Right lung (tissue), 10 donors: ENCODE data around the gene CRHR1. TPM values are rescaled to one million over a fixed set of nuclear protein-coding genes. Genes with fewer than 3 reads are reported as not detected.
"Not testable (repeated sequence)": the region's sequence is repeated elsewhere in the genome, so short reads cannot be mapped to it uniquely, and the experiment has no call there.

Experiments
- DNase-seq, 2 donors: peaks; one replicate each; pipeline ENCODE4 v3.0.0-alpha.2; 2013
- long read RNA-seq, 8 donors: transcript quantifications; one replicate each; lab custom pipeline, GENCODE V29; 2026
- polyA plus RNA-seq, 5 donors: library from polyadenylated mRNA; unstranded; fragments of 120-200 nt; gene quantifications; one replicate each; pipeline versions ENCODE4 v1.2.1 to v1.2.3, GENCODE V29; 2013; ENCODE audit warnings: inconsistent platforms in 1 of 5, low replicate concordance in 1 of 5; ENCODE audit not compliant: insufficient read length in 5 of 5, insufficient read depth in 1 of 5

The CRHR1 gene
- under 1 TPM in 1 of 5 donors, not detected in 4; 0.17 TPM for polyA plus RNA-seq
- long read RNA-seq, donor 1 = 0 reads
- long read RNA-seq, donor 2 = 0 reads
- long read RNA-seq, donor 3 = 0 reads
- long read RNA-seq, donor 4 = 0 reads
- long read RNA-seq, donor 5 = 0 reads
- long read RNA-seq, donor 6 = 0 reads
- long read RNA-seq, donor 7 = 0 reads
- long read RNA-seq, donor 8 = 0 reads

DNA sequence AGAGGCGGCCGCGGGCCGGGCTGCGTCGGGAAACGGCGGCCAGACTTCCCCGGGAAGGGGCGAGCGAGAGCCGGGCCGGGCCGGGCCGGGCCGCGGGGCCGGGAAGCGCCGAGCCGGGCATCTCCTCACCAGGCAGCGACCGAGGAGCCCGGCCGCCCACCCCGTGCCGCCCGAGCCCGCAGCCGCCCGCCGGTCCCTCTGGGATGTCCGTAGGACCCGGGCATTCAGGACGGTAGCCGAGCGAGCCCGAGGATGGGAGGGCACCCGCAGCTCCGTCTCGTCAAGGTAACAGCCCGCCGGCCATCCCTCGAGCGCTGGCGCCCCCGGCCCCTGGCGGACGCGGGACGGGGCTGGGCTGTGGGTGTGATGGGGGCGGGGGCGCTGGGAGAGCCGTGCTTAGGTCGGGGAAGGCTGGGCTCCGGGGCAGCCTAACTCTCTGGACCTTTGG, at the start of gene CRHR1:
TSS of gene CRHR1 (plus strand) at position 28 of the 448 bp plus-strand sequence. CDS start at position 253, 225 bp downstream.
- no peak for DNase-seq

DNA sequence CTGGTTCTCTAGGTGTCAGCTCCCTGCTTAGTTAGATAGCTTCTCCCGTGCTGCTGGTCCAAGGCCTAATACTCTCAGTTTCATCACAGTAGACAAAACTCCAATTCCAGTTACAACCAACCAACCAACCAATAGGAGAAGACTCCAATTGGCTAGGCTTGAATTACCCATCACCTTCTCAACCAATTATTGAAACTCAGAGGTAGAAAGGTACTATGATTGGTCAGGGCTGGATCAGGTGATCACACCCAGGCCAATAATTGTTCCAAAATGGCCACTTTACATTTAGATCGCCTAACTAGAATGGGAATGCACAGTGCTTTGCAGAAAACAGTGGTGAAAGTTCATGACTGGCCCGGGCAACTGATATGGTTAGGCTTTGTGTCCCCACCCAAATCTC, 49.5 kb upstream of the CRHR1 start:
- no peak for DNase-seq

DNA sequence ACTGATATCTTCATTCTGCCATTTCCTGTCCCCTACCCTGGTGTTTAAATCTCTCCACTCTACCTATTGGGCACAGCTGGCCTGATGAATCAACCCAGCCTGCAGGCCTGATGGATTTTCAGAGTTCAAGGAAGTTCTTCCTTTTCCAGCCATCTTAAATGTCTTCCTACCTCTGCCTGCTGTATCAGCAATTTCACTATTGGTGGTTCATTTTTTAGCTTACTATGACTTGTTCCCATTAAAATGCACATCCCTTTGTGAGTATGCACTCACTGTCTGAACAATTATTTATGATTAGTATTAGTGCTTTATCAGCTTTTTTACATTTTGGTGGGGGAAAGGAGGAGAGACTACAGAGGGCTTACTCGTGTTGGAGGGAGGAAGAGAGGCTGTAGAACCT, 48.6 kb upstream of the CRHR1 start:
- DNase-seq = no peak

DNA sequence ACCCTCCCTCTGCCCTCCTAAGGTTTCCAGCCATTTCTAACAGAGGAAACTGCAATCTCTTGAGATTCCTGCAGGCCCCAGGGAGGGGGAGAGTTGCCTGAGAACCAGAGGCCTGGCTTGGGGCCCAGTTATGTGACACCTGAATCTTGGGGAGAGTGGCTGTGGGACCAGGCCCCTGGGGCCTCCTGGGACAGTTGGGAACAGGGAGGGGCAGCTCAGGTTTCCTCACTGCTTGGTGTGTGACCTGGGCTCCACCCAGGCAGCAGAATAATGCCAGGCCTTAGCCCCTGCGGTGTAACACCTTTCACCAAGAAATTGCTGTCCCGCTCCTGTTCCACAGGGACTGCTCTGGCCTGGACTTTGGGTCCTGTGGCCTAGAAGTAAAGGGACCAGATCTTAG, 44.3 kb upstream of the CRHR1 start:
- peak; percentile 42 to 46 for DNase-seq

DNA sequence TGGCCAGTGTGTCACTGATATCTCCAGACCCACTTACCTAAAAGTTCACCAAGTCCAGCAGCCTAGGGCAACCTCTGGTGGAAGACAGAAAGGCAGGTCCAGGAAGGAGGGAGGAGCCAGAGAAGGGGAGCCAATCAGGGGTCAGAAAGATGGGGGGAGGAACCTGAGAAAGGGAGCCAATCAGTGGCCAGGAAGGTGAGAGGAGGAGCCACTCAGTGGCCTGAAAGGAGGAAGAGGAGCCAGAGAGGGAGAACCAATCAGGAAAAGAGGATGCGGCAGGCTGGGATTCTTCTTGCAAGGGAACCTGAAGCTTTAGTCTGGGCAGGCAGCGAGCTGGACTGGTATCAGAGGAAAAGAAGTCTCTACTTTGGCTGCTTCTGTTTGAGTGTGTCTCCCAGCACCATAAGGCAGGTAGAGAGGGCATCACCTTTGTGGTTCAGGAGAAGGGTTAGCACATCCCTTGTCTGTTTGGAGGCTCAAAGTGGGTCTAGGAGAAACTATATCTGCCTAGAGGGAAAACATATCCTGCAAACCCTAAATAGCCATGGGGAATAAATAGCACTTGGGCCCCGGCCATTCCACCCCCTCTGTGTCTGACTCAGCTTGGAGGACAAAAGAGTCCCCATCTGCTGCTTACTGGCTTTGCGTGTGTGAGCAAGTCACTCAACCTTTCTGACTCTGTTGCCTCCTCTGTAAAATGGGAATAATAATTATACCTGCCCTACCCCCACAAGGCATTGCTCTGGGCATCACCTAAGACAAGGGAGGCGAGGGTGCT, 43.4 kb upstream of the CRHR1 start:
- DNase-seq = no peak

DNA sequence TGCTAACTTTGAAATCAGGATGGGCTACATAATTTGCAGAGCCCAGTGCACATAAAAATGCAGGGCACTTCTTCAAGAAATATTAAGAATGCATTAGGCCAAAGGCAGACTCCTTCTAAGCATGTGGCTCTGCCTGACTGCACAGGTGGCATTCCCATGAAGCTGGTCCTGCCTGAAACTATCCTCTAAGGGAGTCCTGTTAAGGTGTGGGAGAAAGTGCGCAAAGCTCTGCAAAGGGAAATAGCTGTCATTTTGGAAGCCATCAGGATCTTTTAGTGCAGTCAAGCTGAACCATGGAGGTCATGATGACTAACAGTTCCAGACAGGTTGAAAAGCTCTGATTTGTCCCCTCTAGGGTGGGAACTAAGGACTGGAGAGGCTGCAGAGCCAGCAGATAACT, 41.9 kb upstream of the CRHR1 start:
- DNase-seq = no peak

DNA sequence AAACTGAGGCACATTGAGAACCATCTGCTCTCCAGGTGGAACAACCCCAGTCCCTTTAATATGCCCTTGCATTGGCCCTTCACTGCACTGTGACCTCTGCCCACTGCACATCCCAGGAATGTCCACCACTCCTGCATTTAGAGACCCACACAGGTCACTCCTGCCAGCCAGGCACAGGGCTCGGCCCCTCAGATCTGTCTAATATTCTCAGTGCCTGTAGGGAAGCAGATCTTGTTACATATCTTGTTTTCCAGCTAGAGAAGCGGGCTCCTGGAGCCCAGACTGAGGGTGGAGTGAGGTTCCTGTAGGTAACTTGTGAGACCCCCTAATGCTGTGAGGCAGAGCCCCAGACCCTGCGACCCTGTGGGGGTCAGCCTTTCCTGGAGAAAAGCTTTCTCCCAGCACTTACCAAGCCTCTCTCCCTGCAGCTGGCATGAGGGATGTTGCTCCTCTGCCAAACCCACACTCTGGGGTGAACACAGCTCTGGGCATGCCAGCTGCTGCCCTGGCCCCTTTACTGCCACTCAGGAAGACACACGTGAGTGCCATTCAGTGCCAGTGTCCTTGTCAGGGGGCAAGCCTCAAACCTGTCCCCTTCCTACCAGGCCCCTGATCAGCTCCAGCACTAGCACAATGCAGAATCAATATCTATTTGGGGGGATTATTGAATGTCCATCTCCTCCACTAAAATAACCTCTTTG, 40.3 kb upstream of the CRHR1 start:
- DNase-seq = no peak

DNA sequence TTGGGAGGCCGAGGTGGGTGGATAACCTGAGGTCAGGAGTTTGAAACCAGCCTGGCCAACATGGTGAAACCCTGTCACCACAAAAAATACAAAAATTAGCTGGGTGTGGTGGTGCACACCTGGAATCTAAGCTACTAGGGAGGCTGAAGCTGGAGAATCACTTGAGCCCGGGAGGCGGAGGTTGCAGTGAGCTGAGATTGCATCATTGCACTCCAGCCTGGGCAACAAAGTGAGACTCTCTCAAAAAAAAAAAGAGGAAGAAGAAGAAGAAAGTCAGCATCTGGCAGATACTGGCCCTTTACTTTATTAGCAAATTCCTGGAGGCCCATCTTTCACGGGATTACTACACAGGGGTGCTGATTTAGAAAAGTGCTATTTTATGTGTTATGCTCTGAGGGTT, 39.3 kb upstream of the CRHR1 start:
- DNase-seq = not testable (repeated sequence)

DNA sequence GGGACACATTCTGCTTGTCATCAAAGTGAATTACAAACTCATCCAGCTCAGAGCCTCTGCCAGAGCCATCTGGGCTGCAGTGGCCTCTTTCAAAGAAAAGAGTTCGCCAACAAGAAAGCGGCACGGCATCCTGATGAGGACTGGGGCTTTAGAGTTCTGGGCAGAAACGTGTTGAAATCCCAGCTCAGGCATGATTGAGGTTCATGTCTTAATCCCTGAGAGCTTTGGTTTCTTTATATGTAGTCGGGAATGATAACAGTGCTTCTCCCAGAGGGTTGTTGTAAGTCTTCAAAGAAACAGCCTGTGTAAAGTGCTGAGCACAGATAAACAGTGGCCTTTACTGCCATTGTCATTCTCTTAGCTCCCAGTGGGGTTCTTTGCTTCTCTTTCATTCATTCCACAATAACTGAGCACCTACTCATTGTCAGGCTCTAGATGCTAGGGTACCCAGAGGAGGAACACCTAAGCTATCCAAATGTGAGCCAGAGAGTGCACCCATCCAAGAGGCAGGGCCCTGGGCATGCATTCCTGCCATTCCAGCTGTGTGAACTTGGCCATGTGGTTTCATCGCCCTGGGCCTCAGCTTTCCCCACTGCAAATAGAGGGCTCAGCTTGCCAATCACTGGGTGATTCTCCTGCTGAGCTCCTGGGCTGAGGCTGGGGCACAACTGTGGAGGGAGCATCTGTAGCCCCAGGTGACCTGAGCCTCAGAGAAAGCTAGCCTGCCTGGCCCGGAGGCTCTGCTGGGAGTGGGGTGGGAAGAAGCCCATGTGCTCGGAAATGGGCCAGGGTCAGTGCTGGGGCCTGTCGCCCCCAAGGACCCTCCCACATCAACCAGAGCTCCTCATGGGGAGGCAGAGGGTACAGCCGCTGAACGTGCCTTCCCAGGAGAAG, 38.3 kb upstream of the CRHR1 start:
- no peak for DNase-seq

DNA sequence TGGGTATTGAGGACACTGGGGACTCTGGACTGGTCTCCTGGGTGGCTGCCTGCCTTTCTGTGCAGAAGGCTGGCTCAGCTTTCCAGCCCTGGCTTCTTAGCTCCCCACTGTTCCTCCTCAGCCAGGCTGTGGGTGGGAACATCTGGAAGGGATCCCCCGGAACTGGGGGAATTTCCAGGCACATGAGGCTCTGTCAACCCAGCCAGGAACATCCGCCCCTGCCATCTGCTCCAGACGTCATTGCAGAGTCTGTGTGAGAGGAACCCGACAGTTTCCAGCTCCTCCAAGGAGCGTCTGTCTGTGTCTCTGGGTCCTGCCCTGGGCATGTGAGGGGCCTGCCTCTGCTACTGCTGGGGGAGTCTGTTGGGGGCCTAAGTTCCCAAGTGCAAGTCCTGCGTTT, 36.2 kb upstream of the CRHR1 start:
- DNase-seq = no peak

DNA sequence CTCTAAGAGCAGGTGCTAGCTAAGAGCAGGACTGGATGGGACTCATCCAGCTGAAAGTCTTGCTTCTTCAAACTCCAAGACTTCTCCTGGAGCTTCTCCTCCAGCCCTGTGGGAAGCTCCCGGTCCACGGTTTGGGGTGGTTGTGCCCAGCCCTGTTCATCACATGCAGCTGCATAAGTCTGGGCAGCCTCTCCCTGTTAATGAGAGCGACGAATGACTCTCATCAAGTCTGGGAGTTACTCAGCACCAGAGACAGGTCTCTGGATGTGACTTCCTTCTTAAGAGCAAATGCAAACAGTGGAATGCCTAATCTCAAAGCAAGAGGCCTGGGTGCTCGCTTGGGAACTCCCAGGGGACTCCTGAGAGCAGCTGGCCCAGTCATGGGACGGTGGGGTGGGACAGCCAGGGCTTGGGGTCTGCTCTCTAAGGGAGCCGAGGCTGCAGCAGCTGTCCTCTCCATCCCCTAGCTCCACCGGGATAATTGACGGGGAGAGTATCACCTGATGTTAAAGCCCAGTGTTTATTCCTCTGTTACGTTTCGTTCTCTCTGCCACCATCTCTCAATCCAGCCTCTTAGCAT, 35.3 kb upstream of the CRHR1 start:
- no peak for DNase-seq

DNA sequence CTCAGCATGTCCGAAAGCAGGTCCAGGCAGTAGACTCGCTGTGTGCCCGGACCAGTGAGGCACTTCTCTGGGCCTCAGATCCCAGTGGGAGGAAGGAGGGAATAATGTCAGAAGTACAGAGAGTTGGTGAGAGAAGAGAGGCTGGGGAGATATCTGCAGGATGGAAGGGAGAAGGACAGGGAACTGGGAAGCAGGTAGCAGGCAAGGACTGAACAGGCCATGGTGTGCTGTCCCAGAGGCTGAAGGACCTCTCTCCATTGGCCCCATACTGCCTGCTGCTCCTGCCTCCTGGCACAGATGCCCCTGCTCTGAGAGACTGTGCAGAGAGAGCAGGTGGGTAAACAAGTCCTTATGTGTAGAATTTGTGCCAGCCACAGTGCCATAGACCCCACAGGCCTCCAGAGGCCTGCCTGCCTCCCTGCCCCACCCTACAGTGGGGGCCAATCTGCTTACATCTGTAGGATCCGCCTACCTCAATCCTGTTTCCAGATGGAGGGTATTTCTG, 34.2 kb upstream of the CRHR1 start:
- no peak for DNase-seq

DNA sequence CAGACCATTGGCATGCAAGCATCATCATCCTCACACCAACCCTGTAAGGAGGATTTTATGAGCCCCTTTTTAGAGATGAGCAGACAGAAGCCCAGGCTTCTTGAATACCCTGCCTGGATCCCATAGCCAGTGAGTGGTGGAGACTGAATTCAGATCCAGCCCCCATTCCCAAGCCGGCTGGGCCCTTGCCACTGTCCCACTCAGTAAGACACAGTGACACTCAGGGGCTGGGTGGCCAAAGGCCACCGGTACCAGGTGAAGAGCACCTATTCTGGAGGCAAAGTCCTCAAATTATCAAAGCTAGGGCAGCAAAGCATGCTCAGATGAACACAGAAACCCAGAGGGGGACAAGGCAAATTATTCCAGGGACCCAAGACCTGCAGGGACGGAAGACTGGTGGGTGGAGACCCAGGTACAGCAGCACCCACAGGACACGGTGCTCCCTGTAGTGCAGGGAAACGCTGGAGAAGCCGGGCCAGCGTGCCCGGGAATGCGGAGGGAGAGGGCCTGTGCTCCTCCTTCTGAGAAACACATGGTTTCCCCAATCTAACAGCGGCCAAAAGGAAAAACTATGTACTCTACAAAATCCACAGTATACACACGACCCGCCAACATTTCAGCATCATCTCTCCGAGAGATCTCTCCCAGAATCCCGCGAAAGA, 33.2 kb upstream of the CRHR1 start:
- DNase-seq = no peak

DNA sequence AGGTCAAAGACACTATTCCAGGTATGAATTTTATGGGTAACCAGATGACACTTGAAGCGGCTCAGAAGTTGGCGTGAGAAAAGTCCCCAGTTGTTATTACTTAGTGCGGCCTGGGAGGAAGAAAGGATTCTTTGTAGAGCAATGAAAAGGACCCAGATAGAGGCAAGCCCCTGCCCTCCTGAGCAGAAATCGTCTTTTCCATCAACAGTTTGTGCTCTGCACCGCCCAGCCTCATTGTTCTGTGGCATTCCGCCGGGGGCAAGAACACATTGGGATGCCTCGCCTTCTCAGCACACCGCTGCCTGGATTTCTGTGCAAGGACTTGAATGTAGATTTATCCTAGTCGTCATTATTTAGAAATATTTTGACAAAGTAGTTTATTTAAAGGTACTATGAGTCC, 32.7 kb upstream of the CRHR1 start:
- DNase-seq = no peak

DNA sequence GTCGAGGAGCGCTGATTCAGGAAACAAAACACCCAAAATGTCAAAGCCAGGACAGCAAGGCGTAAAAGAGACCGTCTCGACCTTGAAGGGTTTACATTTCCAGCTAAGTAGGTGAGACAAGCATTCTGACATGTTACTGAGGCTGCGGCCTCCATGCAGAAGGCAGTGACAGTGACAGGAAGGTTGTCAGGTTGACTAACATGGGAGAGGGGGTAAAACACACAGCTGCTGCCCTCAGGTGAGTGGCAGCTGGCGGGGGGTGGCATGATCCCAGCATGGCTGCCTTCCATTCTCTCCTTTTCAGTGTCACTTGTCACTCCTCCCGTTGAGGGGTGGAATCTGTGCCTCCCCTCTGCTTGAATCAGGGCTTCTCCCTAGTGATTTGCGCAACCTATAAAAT, 31.9 kb upstream of the CRHR1 start:
- no peak for DNase-seq

DNA sequence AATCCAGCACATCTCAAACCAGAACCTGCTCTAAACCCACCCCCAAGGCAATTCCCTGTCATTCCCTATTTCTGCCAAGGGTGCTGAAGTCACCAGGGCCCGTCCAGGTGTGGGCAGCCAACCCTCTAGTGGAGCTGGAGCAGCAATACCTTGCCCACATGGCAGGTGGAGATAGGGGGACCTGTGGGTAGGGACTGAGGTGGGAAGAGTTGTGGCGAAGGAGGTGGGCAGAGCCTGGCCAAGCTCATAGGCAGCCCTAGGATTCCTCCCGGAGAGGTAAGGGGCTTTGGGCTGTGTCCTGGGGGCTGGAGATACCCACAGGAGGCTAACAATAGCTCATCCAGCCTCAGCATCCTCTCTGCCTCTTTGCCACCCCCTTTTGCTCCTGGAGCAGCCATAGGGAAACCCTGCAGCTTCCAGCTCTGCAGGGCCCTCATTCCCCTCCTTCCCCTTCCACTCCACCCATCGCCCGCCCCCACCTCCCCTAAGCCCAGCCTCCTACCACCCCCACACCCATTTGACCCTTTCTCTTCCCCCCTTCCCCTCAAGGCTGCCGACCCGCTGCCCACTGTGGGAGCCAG, 30.4 kb upstream of the CRHR1 start:
- DNase-seq = no peak

DNA sequence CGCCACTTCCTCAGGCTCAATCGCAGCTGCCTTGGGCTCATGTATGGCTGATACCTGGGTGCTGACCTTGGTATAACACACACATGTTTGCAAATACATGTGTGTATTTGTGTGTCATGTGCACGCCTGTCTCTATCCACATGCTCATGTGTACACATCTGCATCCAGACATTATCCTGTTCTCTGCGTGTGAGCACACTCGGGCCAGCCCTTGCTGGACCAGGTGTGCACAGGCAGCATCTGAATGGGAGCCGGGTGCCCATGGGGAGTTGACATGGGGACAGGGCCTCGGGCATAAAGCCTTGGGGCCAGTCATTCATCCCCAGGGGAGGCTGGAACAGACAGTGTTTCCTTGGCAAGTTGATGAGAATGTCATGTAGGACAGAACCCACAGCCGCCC, 29.1 kb upstream of the CRHR1 start:
- no peak for DNase-seq

DNA sequence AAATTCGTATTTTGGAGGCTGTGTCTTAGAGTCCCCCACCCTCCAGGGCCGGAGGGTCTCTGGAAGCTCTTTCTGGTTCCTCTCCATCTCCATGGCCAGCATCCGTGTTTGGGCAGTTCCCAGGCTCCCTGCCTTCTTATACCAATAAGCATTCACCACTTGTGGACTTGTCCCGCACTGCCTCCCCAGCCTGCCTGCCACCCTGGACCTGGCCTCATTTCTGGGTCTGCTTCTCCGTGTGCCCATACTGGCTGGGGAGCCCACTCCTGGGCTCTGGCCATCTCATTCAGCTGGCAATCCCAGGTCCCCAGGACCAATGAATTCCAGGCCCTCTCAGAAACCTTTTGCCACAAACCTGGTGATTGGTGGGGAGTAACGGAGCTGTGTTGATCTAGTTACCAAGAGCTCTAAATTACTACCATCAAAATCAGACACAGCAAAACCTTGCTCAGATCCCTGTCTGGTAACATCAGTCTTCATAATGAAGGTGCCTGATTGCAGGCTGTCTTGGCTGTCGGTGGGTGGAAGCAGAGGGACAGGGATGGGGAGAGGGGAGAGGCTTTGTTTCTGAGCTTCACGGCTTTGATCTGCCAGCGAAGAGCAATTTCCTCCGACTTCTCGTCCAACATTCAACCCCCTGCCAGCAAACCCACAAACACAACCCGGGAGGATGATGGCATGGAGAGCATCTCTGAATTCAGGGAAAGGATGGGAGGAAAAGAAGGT, 27.7 kb upstream of the CRHR1 start:
- DNase-seq = no peak

DNA sequence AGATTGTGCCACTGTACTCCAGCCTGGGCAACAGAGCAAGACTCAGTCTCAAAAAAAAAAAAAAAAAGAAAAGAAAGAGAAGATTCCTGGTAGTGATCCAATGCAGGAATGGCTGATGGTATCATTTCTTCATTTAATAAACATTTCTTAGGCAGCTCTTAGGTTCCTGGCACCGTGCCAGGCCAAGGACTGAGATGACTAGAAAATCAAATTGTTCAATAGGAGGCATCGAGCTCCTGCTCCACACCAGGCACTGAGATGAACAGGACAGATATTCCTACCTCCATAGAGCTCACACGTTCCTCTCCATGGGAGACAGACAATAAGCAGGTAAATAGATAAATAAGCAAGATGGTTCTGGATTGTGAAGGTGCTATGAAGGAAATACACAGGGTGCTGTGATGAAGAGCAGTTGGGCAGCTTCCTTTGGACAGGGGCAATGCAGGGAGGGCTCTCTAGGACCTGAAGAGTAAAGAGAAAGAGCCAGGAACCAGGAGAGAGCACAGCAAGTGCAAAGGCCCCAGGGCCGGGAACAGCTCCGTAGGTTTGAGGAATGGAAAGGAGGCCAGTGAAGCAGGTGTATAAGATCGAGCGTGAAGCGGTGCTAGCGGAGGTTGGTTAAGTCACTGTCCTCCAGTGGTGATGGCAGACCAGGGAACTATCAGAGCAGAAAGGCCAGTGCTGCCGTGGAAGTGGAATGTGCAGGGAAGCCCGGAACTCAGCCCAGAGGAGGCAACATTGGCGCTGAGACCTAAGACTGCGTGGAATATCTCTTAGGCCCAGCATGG, 26.5 kb upstream of the CRHR1 start:
- DNase-seq = no peak
